Thyroid gland (tissue), 4 donors: ENCODE results near the gene ZNF219. TPM values are rescaled to one million over a fixed set of nuclear protein-coding genes. Genes with fewer than 3 reads are reported as not detected.
A peak's percentile ranks its signal among the peaks of the same experiment; 100 is the strongest.
"Not testable (repeated sequence)": the region's sequence is repeated elsewhere in the genome, so short reads cannot be mapped to it uniquely, and the experiment has no call there.

Experiments
- DNase-seq, 2 donors: peaks; one replicate each; pipeline ENCODE4 v3.0.0-alpha.2; 2019
- H3K27ac ChIP-seq, 3 donors: fragments of 200-600 bp; sonication (generic); 1 replicate in 2 of 3; 2 replicates in 1 of 3; pipeline ENCODE4 v1.5.1; 2016 to 2019; ENCODE audit warnings: mild to moderate bottlenecking in 1 of 3, moderate library complexity in 1 of 3
- H3K27me3 ChIP-seq: fragments of 200-600 bp; sonication (generic); one replicate; pipeline ENCODE4 v1.5.1; 2019
- H3K36me3 ChIP-seq, 2 donors: fragments of 200-600 bp; sonication (generic); one replicate each; pipeline ENCODE4 v1.5.1; 2016 to 2019
- H3K4me1 ChIP-seq, 2 donors: fragments of 200-600 bp; sonication (generic); one replicate each; pipeline ENCODE4 v1.5.1; 2017 to 2019
- H3K4me3 ChIP-seq, 3 donors: fragments of 200-600 bp; sonication (generic); replicated peaks in 1 of 3; 1 replicate in 2 of 3; 2 replicates in 1 of 3; pipeline ENCODE4 v1.5.1; 2016; ENCODE audit warnings: mild to moderate bottlenecking in 1 of 3
- H3K9me3 ChIP-seq: fragments of 200-600 bp; sonication (generic); one replicate; pipeline ENCODE4 v1.5.1; 2017
- CTCF ChIP-seq, 6 experiments: fragments of 200-600 bp in 3 of 6; fragments of 450-650 bp in 3 of 6; sonication (generic) in 3 of 6; IDR thresholded peaks; one replicate each; pipeline ENCODE4 v1.5.1; 2016 to 2019; ENCODE audit warnings: antibody characterized with exemption in 6 of 6, mild to moderate bottlenecking in 2 of 6, inconsistent platforms in 1 of 6, moderate library complexity in 1 of 6
- POLR2A ChIP-seq, 2 donors: fragments of 450-650 bp; IDR thresholded peaks; one replicate each; pipeline ENCODE4 v1.6.1; 2017; ENCODE audit warnings: antibody characterized with exemption in 2 of 2, mild to moderate bottlenecking in 2 of 2, moderate library complexity in 1 of 2
- WGBS, 2 donors: methylation state at CpG; one replicate each; pipeline ENCODE4 v1.1.5; 2017; 5-methylcytosine and 5-hydroxymethylcytosine counted together
- intact Hi-C: fragments of 100-400 bp; cut with DNase I; formaldehyde crosslinking; loops from one replicate; pipeline ENCODE4 v1.15.1; 2023
- total RNA-seq, 4 donors: library from RNA; depleted of rRNA; stranded (reverse); fragments of >200 nt; gene quantifications; one replicate each; pipeline ENCODE4 v1.2.3, GENCODE V29; 2016

The ZNF219 gene
- total RNA-seq, 4 donors from 2014 or later, result 53.6 to 82.7 (median 67.3) TPM

DNA sequence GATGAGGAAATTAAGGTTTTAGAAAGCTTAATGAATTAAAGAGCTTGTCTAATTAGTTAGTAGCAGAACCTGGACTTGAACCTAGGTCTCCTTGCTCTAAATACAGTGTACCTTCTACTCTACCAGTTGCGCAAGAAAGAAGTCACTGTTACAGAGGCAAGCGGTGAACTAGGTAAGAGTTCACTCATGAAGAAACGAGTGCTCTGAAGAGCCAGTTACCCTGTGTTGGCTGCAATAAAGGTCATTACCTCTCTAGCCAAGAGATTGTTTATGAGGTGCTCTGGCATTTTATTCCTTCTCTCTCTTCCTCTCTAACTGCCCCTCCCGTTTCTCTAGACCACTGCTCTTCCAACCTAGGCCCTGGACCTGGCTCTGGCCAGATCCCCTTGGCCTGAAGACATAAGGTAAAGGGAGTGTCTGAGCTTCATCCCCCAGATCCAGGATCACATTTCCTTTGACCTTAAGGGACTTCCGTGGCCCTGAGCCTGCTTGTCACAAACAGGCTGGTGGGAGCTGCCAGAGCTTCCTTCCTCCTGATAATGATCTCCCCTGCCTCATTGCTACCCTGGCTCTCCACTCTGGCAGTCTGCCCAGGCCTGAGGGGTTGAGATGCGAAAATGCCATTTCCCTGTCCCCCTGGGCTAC lies 54.4 kb downstream of the ZNF219 start:
- no peaks in the 10 kb centered on the region for H3K27me3 ChIP-seq
- TF ChIP-seq POLR2A (IDR thresholded peaks at IDR 0.05), result no peak
- no peak for TF ChIP-seq CTCF (IDR thresholded peaks at IDR 0.05)
- no peaks in the 10 kb centered on the region for H3K9me3 ChIP-seq
- no peaks in the 10 kb centered on the region for H3K36me3 ChIP-seq
- peak overlapping the region; percentile 23 to 71 (median 64) for H3K27ac ChIP-seq
- peaks cover 21 to 29% of the 10 kb centered on the region in 2 donors for H3K4me1 ChIP-seq
- intact Hi-C loops, result no loop called here
- 29 to 32% methylated on average over 6 of the region's 6 CpGs for WGBS, 2 donors
- DNase-seq, result peak; percentile 32 to 46
- no peak overlapping the region for H3K4me3 ChIP-seq

DNA sequence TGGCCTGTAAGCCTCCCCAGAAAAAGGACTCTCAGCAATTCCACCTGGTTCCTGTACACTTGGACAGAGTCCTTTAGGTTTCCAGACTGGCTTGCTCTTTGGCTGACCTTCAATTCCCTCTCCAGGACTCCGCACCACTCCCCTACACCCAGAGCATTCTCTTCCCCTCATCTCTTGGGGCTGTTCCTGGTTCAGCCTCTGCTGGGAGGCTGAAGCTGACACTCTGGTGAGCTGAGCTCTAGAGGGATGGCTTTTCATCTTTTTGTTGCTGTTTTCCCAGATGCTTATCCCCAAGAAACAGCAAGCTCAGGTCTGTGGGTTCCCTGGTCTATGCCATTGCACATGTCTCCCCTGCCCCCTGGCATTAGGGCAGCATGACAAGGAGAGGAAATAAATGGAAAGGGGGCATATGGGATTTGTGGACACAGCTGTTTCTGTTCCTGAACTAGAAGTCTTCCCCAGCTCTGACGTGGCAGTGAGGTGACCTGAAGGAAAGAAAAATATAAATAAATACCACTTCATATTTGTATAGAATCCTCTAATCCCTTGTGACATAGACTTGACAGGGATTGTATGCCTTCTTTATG lies 55.0 kb downstream of the ZNF219 start:
- WGBS, 2 donors, result 34 to 35% methylated on average over 2 of the region's 2 CpGs
- Histone ChIP-seq H3K27ac (peak overlapping the region; percentile 23 to 71 (median 64)), H3K4me3 (no peak overlapping the region), H3K27me3 (no peaks in the 10 kb centered on the region), H3K9me3 (no peaks in the 10 kb centered on the region), H3K4me1 (peaks cover 27 to 35% of the 10 kb centered on the region in 2 donors), H3K36me3 (no peaks in the 10 kb centered on the region)
- TF ChIP-seq POLR2A (IDR thresholded peaks at IDR 0.05), result no peak
- no peak for TF ChIP-seq CTCF (IDR thresholded peaks at IDR 0.05)
- no peak for DNase-seq
- intact Hi-C loops, result no loop called here

DNA sequence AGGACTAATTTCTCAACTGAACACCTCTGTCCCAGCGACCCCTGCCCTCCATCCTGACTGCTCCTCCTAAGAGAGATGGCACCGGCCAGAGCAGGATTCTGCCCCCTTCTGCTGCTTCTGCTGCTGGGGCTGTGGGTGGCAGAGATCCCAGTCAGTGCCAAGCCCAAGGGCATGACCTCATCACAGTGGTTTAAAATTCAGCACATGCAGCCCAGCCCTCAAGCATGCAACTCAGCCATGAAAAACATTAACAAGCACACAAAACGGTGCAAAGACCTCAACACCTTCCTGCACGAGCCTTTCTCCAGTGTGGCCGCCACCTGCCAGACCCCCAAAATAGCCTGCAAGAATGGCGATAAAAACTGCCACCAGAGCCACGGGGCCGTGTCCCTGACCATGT lies 55.5 kb downstream of the ZNF219 start:
- no peak overlapping the region for H3K4me3 ChIP-seq
- intact Hi-C loops, result no loop called here
- no peaks in the 10 kb centered on the region for H3K36me3 ChIP-seq
- WGBS, 2 donors, result 61 to 73% methylated on average over 8 of the region's 8 CpGs
- peak overlapping the region in 1 of 3 donors; percentile 64 for H3K27ac ChIP-seq
- peaks cover 28 to 40% of the 10 kb centered on the region in 2 donors for H3K4me1 ChIP-seq
- DNase-seq, result no peak
- no peaks in the 10 kb centered on the region for H3K27me3 ChIP-seq
- TF ChIP-seq CTCF (IDR thresholded peaks at IDR 0.05) (no peak), POLR2A (IDR thresholded peaks at IDR 0.05) (no peak)
- H3K9me3 ChIP-seq, result no peaks in the 10 kb centered on the region

- intact Hi-C loops, result loop anchor here (2.0 kb wide), 1 partner anchor 25 kb away; no protein-coding TSS in a partner anchor
- peak within 1 kb of the TSS in 1 of 3 donors; percentile 64 for H3K27ac ChIP-seq
- peaks cover 28 to 40% of the 10 kb centered on the region in 2 donors for H3K4me1 ChIP-seq
- no peaks in the 10 kb centered on the region for H3K27me3 ChIP-seq
- no peaks in the 10 kb centered on the region for H3K36me3 ChIP-seq
- no peak for TF ChIP-seq POLR2A (IDR thresholded peaks at IDR 0.05)
- TF ChIP-seq CTCF (IDR thresholded peaks at IDR 0.05), result no peak
- no peak for DNase-seq
- H3K9me3 ChIP-seq, result no peaks in the 10 kb centered on the region
- whole genome bisulfite sequencing, 2 donors, result 76 to 84% methylated on average over 11 of the region's 11 CpGs
- no peak within 1 kb of the TSS for H3K4me3 ChIP-seq
Observed at GRCh38 chr14:21041676-21042433, 56.6 kb downstream of the ZNF219 start, which contains the start of gene RNASE7. RNASE7 (plus strand) TSS chr14:21042362; CDS start chr14:21042993, 631 bp downstream.

DNA sequence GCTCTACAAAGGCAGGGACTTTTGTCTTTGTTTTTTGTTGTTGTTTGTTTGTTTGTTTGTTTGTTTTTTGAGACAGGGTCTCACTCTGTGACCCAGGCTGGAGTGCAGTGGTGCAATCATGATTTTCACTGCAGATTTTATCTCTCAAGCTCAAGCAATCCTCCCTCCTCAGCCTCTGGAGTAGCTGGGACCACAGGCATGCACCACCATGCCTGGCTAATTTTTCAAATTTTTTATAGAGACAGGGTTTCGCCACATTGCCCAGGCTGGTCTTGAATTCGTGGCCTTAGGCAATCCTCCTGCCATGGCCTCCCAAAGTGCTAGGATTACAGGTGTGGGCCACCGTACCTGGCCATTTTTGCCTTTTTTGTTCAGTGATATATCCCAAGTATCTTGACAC lies 57.5 kb downstream of the ZNF219 start:
- intact Hi-C loops, result loop anchor here (2.0 kb wide), 1 partner anchor 24 kb away; no protein-coding TSS in a partner anchor
- H3K36me3 ChIP-seq, H3K9me3 ChIP-seq, H3K27me3 ChIP-seq, DNase-seq, H3K27ac ChIP-seq, H3K4me3 ChIP-seq: not testable (repeated sequence)
- H3K4me1 ChIP-seq, result peaks cover 28 to 40% of the 10 kb centered on the region in 2 donors
- WGBS, 2 donors, result 83 to 88% methylated on average over 3 of the region's 3 CpGs
